Liver (tissue), 3 donors: ENCODE data around the gene NHSL2.

ENCODE experiments used
- EGR1 ChIP-seq, 2 donors: IDR thresholded peaks; 2 replicates each; pipeline ENCODE4 v1.6.1; 2016 to 2018; ENCODE audit warnings: antibody characterized with exemption in 2 of 2, low read depth in 2 of 2
- FOXA1 ChIP-seq: IDR thresholded peaks from 2 replicates; pipeline ENCODE4 v1.6.1; 2016; ENCODE audit warnings: antibody characterized with exemption
- TAF1 ChIP-seq: conservative IDR thresholded peaks from 2 replicates; pipeline ENCODE4 v1.6.1; 2016; ENCODE audit warnings: antibody characterized with exemption, mild to moderate bottlenecking
- YY1 ChIP-seq: IDR thresholded peaks from 2 replicates; pipeline ENCODE4 v1.6.1; 2016; ENCODE audit warnings: antibody characterized with exemption, mild to moderate bottlenecking
- TF ChIP-seq, protein P1 (sequence below): IDR thresholded peaks from 2 replicates; pipeline ENCODE4 v1.6.1; 2016; ENCODE audit warnings: antibody characterized with exemption, mild to moderate bottlenecking
- TF ChIP-seq, protein P2 (sequence below): fragments of 150-350 bp; IDR thresholded peaks from 2 replicates; pipeline ENCODE4 v1.5.1; 2017; ENCODE audit warnings: improper control_type of control experiment, low read depth, low read length; ENCODE audit not compliant: missing input control
- TF ChIP-seq, protein P3 (sequence below): IDR thresholded peaks from 2 replicates; pipeline ENCODE4 v1.6.1; 2016; ENCODE audit warnings: antibody characterized with exemption
- TF ChIP-seq, protein P4 (sequence below): IDR thresholded peaks from 2 replicates; pipeline ENCODE4 v1.6.1; 2016; ENCODE audit warnings: antibody characterized with exemption
- TF ChIP-seq, protein P5 (sequence below): IDR thresholded peaks from 2 replicates; pipeline ENCODE4 v1.6.1; 2016; ENCODE audit warnings: antibody characterized with exemption
- donor health status: healthy.
- donor health status: healthy.

DNA sequence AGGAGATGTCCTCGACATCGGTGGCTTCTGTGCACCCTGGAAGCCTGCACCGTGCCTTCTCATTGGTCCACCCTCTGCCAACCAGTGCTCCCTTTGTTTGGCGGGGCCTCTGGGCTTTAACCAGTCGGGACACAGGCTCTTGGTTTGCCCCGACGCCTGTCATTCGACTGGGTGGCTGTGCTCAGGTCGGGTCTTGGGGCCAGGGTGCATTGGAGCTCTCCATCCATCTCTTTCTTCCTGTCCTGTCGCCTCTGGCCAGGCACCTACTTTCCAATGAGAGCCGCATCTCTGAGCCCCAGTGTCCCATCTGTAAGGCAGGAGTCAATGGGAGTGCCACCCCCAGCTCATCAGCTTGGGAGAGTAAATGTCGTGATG is 37.2 kb upstream of the NHSL2 start:
- TF ChIP-seq EGR1 (IDR thresholded peaks at IDR 0.05; ENCODE audit: low read depth in 2 of 2) (no peak), TAF1 (no peak), YY1 (no peak), FOXA1 (no peak)
- TF ChIP-seq, protein P1, sequence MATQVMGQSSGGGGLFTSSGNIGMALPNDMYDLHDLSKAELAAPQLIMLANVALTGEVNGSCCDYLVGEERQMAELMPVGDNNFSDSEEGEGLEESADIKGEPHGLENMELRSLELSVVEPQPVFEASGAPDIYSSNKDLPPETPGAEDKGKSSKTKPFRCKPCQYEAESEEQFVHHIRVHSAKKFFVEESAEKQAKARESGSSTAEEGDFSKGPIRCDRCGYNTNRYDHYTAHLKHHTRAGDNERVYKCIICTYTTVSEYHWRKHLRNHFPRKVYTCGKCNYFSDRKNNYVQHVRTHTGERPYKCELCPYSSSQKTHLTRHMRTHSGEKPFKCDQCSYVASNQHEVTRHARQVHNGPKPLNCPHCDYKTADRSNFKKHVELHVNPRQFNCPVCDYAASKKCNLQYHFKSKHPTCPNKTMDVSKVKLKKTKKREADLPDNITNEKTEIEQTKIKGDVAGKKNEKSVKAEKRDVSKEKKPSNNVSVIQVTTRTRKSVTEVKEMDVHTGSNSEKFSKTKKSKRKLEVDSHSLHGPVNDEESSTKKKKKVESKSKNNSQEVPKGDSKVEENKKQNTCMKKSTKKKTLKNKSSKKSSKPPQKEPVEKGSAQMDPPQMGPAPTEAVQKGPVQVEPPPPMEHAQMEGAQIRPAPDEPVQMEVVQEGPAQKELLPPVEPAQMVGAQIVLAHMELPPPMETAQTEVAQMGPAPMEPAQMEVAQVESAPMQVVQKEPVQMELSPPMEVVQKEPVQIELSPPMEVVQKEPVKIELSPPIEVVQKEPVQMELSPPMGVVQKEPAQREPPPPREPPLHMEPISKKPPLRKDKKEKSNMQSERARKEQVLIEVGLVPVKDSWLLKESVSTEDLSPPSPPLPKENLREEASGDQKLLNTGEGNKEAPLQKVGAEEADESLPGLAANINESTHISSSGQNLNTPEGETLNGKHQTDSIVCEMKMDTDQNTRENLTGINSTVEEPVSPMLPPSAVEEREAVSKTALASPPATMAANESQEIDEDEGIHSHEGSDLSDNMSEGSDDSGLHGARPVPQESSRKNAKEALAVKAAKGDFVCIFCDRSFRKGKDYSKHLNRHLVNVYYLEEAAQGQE: no peak
- TF ChIP-seq, protein P2, sequence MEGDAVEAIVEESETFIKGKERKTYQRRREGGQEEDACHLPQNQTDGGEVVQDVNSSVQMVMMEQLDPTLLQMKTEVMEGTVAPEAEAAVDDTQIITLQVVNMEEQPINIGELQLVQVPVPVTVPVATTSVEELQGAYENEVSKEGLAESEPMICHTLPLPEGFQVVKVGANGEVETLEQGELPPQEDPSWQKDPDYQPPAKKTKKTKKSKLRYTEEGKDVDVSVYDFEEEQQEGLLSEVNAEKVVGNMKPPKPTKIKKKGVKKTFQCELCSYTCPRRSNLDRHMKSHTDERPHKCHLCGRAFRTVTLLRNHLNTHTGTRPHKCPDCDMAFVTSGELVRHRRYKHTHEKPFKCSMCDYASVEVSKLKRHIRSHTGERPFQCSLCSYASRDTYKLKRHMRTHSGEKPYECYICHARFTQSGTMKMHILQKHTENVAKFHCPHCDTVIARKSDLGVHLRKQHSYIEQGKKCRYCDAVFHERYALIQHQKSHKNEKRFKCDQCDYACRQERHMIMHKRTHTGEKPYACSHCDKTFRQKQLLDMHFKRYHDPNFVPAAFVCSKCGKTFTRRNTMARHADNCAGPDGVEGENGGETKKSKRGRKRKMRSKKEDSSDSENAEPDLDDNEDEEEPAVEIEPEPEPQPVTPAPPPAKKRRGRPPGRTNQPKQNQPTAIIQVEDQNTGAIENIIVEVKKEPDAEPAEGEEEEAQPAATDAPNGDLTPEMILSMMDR: no peak
- TF ChIP-seq, protein P3, sequence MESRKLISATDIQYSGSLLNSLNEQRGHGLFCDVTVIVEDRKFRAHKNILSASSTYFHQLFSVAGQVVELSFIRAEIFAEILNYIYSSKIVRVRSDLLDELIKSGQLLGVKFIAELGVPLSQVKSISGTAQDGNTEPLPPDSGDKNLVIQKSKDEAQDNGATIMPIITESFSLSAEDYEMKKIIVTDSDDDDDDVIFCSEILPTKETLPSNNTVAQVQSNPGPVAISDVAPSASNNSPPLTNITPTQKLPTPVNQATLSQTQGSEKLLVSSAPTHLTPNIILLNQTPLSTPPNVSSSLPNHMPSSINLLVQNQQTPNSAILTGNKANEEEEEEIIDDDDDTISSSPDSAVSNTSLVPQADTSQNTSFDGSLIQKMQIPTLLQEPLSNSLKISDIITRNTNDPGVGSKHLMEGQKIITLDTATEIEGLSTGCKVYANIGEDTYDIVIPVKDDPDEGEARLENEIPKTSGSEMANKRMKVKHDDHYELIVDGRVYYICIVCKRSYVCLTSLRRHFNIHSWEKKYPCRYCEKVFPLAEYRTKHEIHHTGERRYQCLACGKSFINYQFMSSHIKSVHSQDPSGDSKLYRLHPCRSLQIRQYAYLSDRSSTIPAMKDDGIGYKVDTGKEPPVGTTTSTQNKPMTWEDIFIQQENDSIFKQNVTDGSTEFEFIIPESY: no peak
- TF ChIP-seq, protein P4, sequence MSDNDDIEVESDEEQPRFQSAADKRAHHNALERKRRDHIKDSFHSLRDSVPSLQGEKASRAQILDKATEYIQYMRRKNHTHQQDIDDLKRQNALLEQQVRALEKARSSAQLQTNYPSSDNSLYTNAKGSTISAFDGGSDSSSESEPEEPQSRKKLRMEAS: no peak
- TF ChIP-seq, protein P5, sequence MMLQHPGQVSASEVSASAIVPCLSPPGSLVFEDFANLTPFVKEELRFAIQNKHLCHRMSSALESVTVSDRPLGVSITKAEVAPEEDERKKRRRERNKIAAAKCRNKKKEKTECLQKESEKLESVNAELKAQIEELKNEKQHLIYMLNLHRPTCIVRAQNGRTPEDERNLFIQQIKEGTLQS: no peak
